Fibroblast of pulmonary artery (primary cell): Measurements from ENCODE around the gene NOTCH4.

Experiments used
- DNase-seq: peaks from one replicate; pipeline ENCODE4 v3.0.0-alpha.2; 2010; ENCODE audit warnings: low read depth
- H3K4me3 ChIP-seq: replicated peaks from 2 replicates; pipeline ENCODE4 v1.5.1; 2011; ENCODE audit warnings: low read depth, mild to moderate bottlenecking, control low read depth, low read length, moderate library complexity
- TF ChIP-seq, protein P1 (sequence below): IDR thresholded peaks from 2 replicates; pipeline ENCODE4 v1.5.1; 2011; ENCODE audit warnings: mild to moderate bottlenecking, control low read depth, low read length, inconsistent platforms; ENCODE audit errors: missing control alignments

Gene NOTCH4

GRCh38 chr6:32168350-32168749 lies 55.5 kb downstream of the NOTCH4 start:
- DNase-seq = no peak
- TF ChIP-seq, protein P1, sequence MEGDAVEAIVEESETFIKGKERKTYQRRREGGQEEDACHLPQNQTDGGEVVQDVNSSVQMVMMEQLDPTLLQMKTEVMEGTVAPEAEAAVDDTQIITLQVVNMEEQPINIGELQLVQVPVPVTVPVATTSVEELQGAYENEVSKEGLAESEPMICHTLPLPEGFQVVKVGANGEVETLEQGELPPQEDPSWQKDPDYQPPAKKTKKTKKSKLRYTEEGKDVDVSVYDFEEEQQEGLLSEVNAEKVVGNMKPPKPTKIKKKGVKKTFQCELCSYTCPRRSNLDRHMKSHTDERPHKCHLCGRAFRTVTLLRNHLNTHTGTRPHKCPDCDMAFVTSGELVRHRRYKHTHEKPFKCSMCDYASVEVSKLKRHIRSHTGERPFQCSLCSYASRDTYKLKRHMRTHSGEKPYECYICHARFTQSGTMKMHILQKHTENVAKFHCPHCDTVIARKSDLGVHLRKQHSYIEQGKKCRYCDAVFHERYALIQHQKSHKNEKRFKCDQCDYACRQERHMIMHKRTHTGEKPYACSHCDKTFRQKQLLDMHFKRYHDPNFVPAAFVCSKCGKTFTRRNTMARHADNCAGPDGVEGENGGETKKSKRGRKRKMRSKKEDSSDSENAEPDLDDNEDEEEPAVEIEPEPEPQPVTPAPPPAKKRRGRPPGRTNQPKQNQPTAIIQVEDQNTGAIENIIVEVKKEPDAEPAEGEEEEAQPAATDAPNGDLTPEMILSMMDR = no peak
- no peak overlapping the region for H3K4me3 ChIP-seq

GRCh38 chr6:32167761-32168262 lies 56.1 kb downstream of the NOTCH4 start:
- DNase-seq = no peak
- no peak overlapping the region for H3K4me3 ChIP-seq
- TF ChIP-seq, protein P1 = no peak

- no peak overlapping the region for H3K4me3 ChIP-seq
- no peak for DNase-seq
- TF ChIP-seq, protein P1 = no peak
These were observed 56.6 kb downstream of the NOTCH4 start for GRCh38 chr6:32167154-32167760.

GRCh38 chr6:32166411-32167061 lies 57.3 kb downstream of the NOTCH4 start:
- TF ChIP-seq, protein P1 = no peak
- DNase-seq = no peak
- no peak overlapping the region for H3K4me3 ChIP-seq

GRCh38 chr6:32164295-32164694 lies 59.6 kb downstream of the NOTCH4 start, which contains the start of gene EGFL8:
Gene EGFL8, plus strand, starts transcription at chr6:32164595. Its CDS starts 1,571 bp downstream, at chr6:32166166.
- TF ChIP-seq, protein P1 = no peak
- no peak for DNase-seq
- H3K4me3 ChIP-seq = no peak within 1 kb of the TSS

DNA sequence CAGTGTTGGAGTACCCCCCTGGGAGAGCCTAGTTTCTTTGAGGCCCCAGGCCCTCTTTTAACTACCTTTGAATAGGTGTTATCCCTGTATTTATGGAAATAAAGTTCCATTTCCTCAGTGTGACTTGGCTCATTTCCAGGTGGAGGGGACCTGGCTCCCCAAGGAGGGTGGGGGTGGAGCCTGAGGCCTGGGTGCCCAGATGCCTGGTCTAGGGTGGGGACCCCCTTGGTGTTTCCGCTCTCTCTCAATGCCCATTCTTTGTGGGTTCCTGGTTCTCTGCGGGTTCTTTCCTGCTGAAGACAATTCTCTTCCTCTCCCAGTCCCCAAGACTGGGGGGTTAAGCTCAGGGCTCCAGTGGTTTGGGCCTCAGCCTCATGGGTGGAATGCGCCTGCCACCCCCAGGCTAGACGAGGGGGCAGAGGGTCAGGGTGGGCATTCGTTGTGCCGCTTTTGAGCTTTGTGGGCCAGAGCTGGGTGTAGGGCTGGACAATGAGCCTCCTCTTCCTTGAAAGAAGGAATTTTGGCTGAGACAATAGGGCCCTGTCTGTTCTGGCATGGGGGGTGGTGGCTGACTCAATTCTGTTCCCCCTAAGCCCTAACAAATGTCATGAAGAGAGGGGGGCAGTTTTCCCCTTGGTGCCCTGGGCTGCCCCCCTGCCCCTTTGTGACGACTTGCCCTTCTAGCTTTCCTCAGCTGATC lies 60.2 kb downstream of the NOTCH4 start:
- TF ChIP-seq, protein P1 = no peak
- DNase-seq = no peak
- no peak overlapping the region for H3K4me3 ChIP-seq
